Activated CD4-positive, alpha-beta memory T cell treated with anti-CD3 and anti-CD28 coated beads, Interleukin-2, amount 10 ng/mL, durations not matched to agents 7 days and 5 days (primary cell): ENCODE measurements around the gene SLC6A5. TPM values are rescaled to one million over a fixed set of nuclear protein-coding genes. Genes with fewer than 3 reads are reported as not detected.

Source experiments
- CTCF ChIA-PET: fragments of 350-600 bp; sonication (Branson Sonifier 250); formaldehyde crosslinking; loops from one replicate; lab custom pipeline; 2021; ENCODE audit warnings: antibody characterized with exemption, inconsistent platforms; lab: Charles Lee
- POLR2A ChIA-PET: fragments of 350-600 bp; sonication (Branson Sonifier 250); formaldehyde crosslinking; loops from one replicate; lab custom pipeline; 2021; ENCODE audit warnings: antibody characterized with exemption; lab: Charles Lee
- DNase-seq: peaks from one replicate; pipeline ENCODE4 v3.0.0-alpha.2; 2020
- H3K27ac Mint-ChIP-seq: one replicate; pipeline ENCODE4 v1.8.0; 2021; ENCODE audit warnings: mild to moderate bottlenecking, mixed read lengths
- H3K27me3 Mint-ChIP-seq: one replicate; pipeline ENCODE4 v1.8.0; 2021; ENCODE audit warnings: mixed read lengths
- H3K36me3 Mint-ChIP-seq: one replicate; pipeline ENCODE4 v1.8.0; 2021; ENCODE audit warnings: low read depth, mixed read lengths
- H3K4me1 Mint-ChIP-seq: one replicate; pipeline ENCODE4 v1.8.0; 2021; ENCODE audit warnings: mixed read lengths
- H3K4me3 Mint-ChIP-seq: one replicate; pipeline ENCODE4 v1.8.0; 2021; ENCODE audit warnings: mild to moderate bottlenecking, mixed read lengths
- H3K9me3 Mint-ChIP-seq: one replicate; pipeline ENCODE4 v1.8.0; 2021; ENCODE audit warnings: mixed read lengths
- total RNA-seq, 2 experiments: library from RNA; stranded (reverse); gene quantifications; one replicate each; pipeline ENCODE4 v1.2.3, GENCODE V29; 2021

Gene SLC6A5
- total RNA-seq, 2 experiments from 2014 or later, result not detected

DNA sequence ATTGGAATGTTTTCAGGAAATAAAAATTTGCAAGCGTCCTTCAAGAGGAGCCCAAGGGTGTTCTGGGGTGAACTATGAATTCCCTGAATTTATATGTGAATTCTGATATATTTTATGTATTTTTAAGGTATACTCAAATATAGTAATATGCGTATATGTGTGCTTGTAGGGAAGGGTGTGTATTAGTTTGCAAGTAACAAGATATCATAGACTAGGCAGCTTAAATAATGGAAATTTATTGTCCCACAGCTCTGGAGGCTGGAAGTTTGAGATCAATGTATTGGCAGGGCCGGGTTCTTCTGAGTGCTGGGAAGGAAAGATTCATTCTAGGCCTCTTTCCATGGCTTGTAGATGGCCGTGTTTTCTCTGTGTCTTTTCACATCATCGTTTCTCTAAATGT lies 16.2 kb upstream of the SLC6A5 start:
- H3K27me3 Mint-ChIP-seq, result peaks cover 2% of the 10 kb centered on the region
- ChIA-PET CTCF (no interaction called here), POLR2A (no interaction called here)
- DNase-seq, result no peak
- no peak overlapping the region for H3K27ac Mint-ChIP-seq
- H3K4me1 Mint-ChIP-seq, result no peaks in the 10 kb centered on the region
- no peaks in the 10 kb centered on the region for H3K36me3 Mint-ChIP-seq
- H3K9me3 Mint-ChIP-seq, result no peaks in the 10 kb centered on the region
- no peak overlapping the region for H3K4me3 Mint-ChIP-seq

DNA sequence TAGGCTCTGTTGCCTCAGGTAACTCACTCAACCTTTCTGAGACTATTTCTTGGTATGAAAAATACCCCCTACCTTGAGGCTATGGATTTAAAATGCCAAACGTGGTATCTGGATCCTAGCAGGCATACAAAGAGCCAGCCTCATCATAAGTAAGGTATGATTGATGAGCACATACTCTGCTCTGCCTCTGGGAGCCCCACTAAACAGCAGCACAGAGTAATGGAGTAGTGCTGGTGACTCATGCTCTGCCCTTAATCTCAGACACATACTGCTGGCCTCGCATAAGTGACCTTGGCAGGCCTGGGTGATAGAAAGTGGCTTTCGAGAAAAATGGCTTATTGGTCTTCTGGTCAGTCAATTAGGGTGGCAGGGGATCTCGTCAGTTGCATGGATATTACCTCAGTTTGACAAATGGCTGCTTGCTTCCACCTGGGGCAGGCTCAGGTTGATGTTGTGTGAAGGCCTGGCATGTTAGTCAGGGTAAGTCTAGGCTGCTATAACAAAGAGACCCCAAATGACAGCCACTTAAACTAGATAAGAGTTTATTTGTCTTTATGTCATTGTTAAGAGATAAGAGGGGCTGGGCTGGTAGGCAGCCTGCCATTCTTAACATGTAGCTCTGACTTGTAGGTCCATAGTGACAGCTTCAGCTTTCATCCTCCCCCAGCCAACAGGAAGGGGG lies 15.2 kb upstream of the SLC6A5 start:
- H3K4me1 Mint-ChIP-seq, result no peaks in the 10 kb centered on the region
- no peaks in the 10 kb centered on the region for H3K9me3 Mint-ChIP-seq
- no peaks in the 10 kb centered on the region for H3K36me3 Mint-ChIP-seq
- ChIA-PET POLR2A (no interaction called here), CTCF (no interaction called here)
- H3K27me3 Mint-ChIP-seq, result peaks cover 3% of the 10 kb centered on the region
- no peak overlapping the region for H3K4me3 Mint-ChIP-seq
- DNase-seq, result no peak
- no peak overlapping the region for H3K27ac Mint-ChIP-seq

DNA sequence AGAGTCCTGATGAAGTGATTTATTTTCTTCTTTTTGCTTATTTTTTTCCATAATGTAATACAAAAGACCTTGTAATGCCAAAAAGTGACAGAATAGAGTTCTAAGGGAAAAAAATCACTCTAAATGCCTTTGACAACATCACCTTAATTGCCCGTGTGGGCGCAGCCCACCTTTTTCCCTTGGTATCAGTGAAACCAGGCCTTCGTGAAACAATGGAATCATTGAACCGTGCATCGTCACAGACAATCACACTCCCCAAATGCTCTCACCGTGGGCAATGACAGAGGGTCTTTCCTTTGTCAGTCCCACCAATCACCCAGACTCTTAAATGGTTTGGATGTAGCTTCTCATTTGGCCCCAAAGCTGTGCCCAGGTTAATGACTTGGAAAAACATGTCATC lies 9.6 kb upstream of the SLC6A5 start:
- Mint-ChIP-seq H3K4me1 (no peaks in the 10 kb centered on the region), H3K27ac (no peak overlapping the region), H3K27me3 (peaks cover 14% of the 10 kb centered on the region), H3K4me3 (no peak overlapping the region), H3K9me3 (no peaks in the 10 kb centered on the region), H3K36me3 (no peaks in the 10 kb centered on the region)
- POLR2A ChIA-PET, result no interaction called here
- DNase-seq, result no peak
- CTCF ChIA-PET, result interaction anchor here (0.9 kb wide), 1 partner anchor 9 kb away, joined by 3 read pairs; the partner anchor contains the start of gene SLC6A5

GRCh38 chr11:20590381-20590780 lies 9.0 kb upstream of the SLC6A5 start:
- Mint-ChIP-seq H3K9me3 (no peaks in the 10 kb centered on the region), H3K27me3 (peaks cover 19% of the 10 kb centered on the region), H3K4me1 (no peaks in the 10 kb centered on the region), H3K36me3 (no peaks in the 10 kb centered on the region), H3K27ac (no peak overlapping the region), H3K4me3 (no peak overlapping the region)
- CTCF ChIA-PET, result interaction anchor here (0.9 kb wide), 1 partner anchor 8 kb away, joined by 3 read pairs; the partner anchor contains the start of gene SLC6A5
- DNase-seq, result no peak
- POLR2A ChIA-PET, result no interaction called here

- POLR2A ChIA-PET, result no interaction called here
- no peak overlapping the region for H3K27ac Mint-ChIP-seq
- CTCF ChIA-PET, result no interaction called here
- no peaks in the 10 kb centered on the region for H3K9me3 Mint-ChIP-seq
- no peak overlapping the region for H3K4me3 Mint-ChIP-seq
- peaks cover 39% of the 10 kb centered on the region for H3K27me3 Mint-ChIP-seq
- peaks cover 2% of the 10 kb centered on the region for H3K36me3 Mint-ChIP-seq
- DNase-seq, result no peak
- H3K4me1 Mint-ChIP-seq, result peaks cover 4% of the 10 kb centered on the region
Measured at GRCh38 chr11:20592741-20593140, 6.7 kb upstream of the SLC6A5 start.

DNA sequence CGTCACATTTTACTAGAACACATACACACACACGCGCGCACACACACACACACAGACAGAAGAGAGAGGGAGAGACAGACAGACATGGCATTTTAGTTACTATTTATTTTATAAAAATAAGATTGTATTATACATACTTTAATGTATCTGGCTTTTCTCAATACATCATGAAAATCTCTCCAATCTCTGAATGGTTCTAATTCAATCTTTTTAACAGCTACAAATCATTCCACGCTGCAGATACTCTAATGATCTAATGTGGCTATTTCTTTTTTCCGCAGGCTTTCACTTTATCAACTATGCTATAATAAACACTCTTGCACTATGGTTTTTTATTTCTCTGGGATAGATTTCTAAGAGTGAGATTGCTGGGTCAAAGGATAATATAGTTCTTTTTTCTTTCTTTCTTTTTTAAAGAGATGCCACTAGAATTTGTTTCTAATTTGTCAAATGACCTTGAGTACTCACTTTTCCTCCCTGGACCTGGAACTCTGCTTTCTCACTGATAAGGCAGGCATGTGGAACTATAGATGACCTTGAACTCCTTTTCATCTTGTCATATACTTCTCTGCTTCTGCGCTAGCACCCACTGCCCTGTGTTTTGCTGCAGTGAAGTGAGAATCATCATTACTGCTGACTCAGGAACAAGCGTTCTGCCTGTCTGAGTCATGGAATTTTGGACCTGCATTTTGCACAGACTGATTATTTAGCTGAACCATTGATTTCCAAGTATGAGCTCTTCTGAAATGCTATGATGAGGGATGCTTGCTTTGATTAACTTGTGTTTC lies 4.9 kb upstream of the SLC6A5 start:
- no peak for DNase-seq
- ChIA-PET POLR2A (no interaction called here), CTCF (interaction anchor here (0.7 kb wide), 1 partner anchor 16 kb away, joined by 3 read pairs; no protein-coding TSS in a partner anchor)
- peaks cover 2% of the 10 kb centered on the region for H3K36me3 Mint-ChIP-seq
- peaks cover 4% of the 10 kb centered on the region for H3K4me1 Mint-ChIP-seq
- no peak overlapping the region for H3K27ac Mint-ChIP-seq
- H3K27me3 Mint-ChIP-seq, result peaks cover 51% of the 10 kb centered on the region
- H3K4me3 Mint-ChIP-seq, result no peak overlapping the region
- no peaks in the 10 kb centered on the region for H3K9me3 Mint-ChIP-seq

- DNase-seq, result no peak
- Mint-ChIP-seq H3K9me3 (no peaks in the 10 kb centered on the region), H3K27me3 (peaks cover 56% of the 10 kb centered on the region), H3K4me1 (peaks cover 4% of the 10 kb centered on the region), H3K36me3 (peaks cover 2% of the 10 kb centered on the region), H3K27ac (no peak overlapping the region), H3K4me3 (no peak overlapping the region)
- ChIA-PET POLR2A (no interaction called here), CTCF (interaction anchor here (0.7 kb wide), 1 partner anchor 15 kb away, joined by 3 read pairs; no protein-coding TSS in a partner anchor)
Measured at GRCh38 chr11:20595101-20595500, 4.3 kb upstream of the SLC6A5 start.

DNA sequence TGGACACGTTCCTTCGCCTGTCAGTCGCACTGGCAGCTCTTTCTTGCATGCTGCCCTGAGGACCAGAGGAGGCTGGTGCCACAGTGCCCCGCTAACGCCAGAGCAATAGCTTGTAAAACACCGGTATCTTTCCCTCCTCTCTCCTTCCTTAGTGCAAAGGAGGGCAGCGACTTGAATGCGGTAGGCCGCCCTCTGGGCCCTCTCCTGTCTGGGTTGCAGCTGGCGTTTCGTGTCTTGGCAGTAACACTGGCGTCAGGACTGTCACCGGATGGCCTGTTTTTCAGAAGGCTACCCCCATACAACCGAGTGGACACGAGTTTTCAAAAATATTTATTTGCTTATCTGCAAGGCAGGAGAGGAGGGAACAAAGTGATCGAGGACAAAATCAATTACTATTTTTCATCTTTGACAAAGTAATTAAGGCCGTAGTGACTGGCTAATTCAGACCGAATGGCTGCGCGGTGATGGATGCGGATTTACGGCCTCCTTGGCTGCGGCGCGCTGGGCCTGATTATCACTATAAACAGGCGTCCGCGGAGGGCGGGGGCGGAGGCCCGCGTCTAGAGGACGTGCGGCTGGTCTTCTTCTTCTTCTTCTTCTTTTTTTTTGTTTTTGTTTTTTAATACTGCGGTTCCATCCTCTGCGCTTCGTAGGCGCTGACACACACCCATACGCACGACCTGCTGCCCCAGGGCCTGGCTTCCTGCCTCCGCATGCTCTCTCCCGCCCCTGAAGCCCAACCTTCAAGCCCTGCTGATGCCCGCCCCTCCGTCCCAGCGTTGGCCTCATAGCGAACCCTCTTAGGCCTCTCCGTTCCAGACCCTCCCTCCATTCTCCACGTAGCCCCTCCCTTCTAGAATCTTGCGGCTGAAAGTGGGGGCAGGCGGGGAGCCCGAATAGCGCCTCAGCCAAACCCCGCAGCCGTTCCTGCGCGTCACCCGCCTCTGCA lies 2.9 kb upstream of the SLC6A5 start:
- CTCF ChIA-PET, result no interaction called here
- Mint-ChIP-seq H3K4me1 (peaks cover 4% of the 10 kb centered on the region), H3K9me3 (no peaks in the 10 kb centered on the region), H3K4me3 (no peak overlapping the region), H3K27ac (no peak overlapping the region), H3K36me3 (peaks cover 2% of the 10 kb centered on the region), H3K27me3 (peaks cover 67% of the 10 kb centered on the region)
- DNase-seq, result no peak
- POLR2A ChIA-PET, result no interaction called here

- Mint-ChIP-seq H3K27me3 (peaks cover 75% of the 10 kb centered on the region), H3K4me1 (peaks cover 4% of the 10 kb centered on the region), H3K9me3 (no peaks in the 10 kb centered on the region), H3K27ac (no peak overlapping the region), H3K4me3 (no peak overlapping the region), H3K36me3 (peaks cover 2% of the 10 kb centered on the region)
- ChIA-PET POLR2A (no interaction called here), CTCF (no interaction called here)
- no peak for DNase-seq
Measured at GRCh38 chr11:20597154-20597679, 2.2 kb upstream of the SLC6A5 start.

GRCh38 chr11:20597680-20598484 lies 1.5 kb upstream of the SLC6A5 start:
- POLR2A ChIA-PET, result no interaction called here
- H3K4me1 Mint-ChIP-seq, result peaks cover 4% of the 10 kb centered on the region
- CTCF ChIA-PET, result interaction anchor here (1.2 kb wide), 1 partner anchor 8 kb away, joined by 3 read pairs; no protein-coding TSS in a partner anchor
- H3K9me3 Mint-ChIP-seq, result no peaks in the 10 kb centered on the region
- peaks cover 81% of the 10 kb centered on the region for H3K27me3 Mint-ChIP-seq
- DNase-seq, result no peak
- peaks cover 2% of the 10 kb centered on the region for H3K36me3 Mint-ChIP-seq
- H3K27ac Mint-ChIP-seq, result no peak overlapping the region
- no peak overlapping the region for H3K4me3 Mint-ChIP-seq

DNA sequence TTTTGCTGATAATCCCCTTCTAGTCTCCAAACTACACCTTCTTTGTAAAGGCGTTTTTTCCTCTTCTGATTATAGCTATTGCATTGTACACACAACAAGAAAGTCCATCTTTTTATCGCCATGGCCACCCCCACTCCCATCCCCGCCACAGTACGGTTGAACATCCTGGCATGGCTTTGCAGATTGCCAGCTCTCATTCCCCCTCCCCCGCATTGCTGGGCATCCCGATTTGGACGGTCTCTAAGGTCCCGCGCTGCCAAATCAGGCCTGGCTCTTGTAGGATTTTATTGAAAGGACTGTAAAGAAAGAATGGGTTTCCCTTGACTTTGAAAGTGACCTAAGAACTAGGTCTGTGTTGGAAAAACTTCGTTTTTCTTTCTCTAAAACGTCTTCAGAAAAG lies 916 bp upstream of the SLC6A5 start:
- peaks cover 4% of the 10 kb centered on the region for H3K4me1 Mint-ChIP-seq
- no peaks in the 10 kb centered on the region for H3K9me3 Mint-ChIP-seq
- H3K4me3 Mint-ChIP-seq, result no peak overlapping the region
- no peak for DNase-seq
- no peak overlapping the region for H3K27ac Mint-ChIP-seq
- ChIA-PET CTCF (interaction anchor here (1.2 kb wide), 1 partner anchor 8 kb away, joined by 3 read pairs; no protein-coding TSS in a partner anchor), POLR2A (no interaction called here)
- H3K36me3 Mint-ChIP-seq, result peaks cover 2% of the 10 kb centered on the region
- peaks cover 85% of the 10 kb centered on the region for H3K27me3 Mint-ChIP-seq

DNA sequence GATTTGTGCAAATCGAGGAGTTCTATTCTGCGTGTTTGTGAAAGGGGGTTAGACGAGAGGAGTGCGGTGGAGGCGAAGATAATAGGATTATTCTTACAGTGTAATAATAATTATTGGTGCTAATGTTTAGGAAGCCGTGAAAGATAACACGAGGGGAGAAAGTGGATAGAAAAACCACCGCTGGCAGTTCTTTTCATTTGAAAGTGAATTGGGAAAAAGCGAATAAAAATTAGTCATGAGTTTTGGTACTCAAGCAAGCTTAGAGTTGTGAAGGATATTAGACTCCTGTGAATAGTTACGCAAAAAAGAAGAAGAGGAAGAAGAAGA lies 575 bp downstream of the SLC6A5 start:
- DNase-seq, result no peak
- Mint-ChIP-seq H3K4me3 (no peak overlapping the region), H3K4me1 (peaks cover 4% of the 10 kb centered on the region), H3K36me3 (peaks cover 2% of the 10 kb centered on the region), H3K27ac (no peak overlapping the region), H3K9me3 (no peaks in the 10 kb centered on the region), H3K27me3 (peaks cover 91% of the 10 kb centered on the region)
- ChIA-PET CTCF (interaction anchor here (0.7 to 1.4 kb wide), 3 partner anchors 10 to 467 kb away, joined by 3 to 4 read pairs (median 3); no protein-coding TSS in a partner anchor), POLR2A (no interaction called here)
